A549 (cell line): Measurements from ENCODE around the gene ABCC2. TPM values are rescaled to one million over a fixed set of nuclear protein-coding genes. Genes with fewer than 3 reads are reported as not detected.

Source experiments
- ATAC-seq, 2 experiments: fragments of 200-7000 bp in 1 of 2; fragments of >200 bp in 1 of 2; cut with Nextera tagmentation in 1 of 2; cut with Tn5 transposase in 1 of 2; 3 replicates each; pipeline versions ENCODE4 v1.8.0 to v1.9.1; 2018 to 2020; ENCODE audit warnings: mild to moderate bottlenecking in 1 of 2, moderate library complexity in 1 of 2
- CTCF ChIA-PET: fragments of 300-600 bp; sonication (Branson Sonifier 250); formaldehyde crosslinking; extraction: SDS; loops from one replicate; lab custom pipeline; 2021; ENCODE audit warnings: antibody characterized with exemption, inconsistent platforms; lab: Yijun Ruan, JAX
- POLR2A ChIA-PET: fragments of 350-600 bp; formaldehyde crosslinking; extraction: SDS; loops from one replicate; lab custom pipeline; 2021; ENCODE audit warnings: antibody characterized with exemption, inconsistent platforms; lab: Yijun Ruan, JAX
- DNase-seq, 2 experiments: peaks; one replicate each; pipeline versions ENCODE4 v3.0.0 to v3.0.0-alpha.2; 2011 to 2016; ENCODE audit warnings: low read depth in 1 of 2, low spot score in 1 of 2
- FAIRE-seq: peaks from 2 replicates; lab custom pipeline; 2011; peaks lifted over from hg19 to GRCh38; lab: Jason Lieb, UNC
- H3K27ac ChIP-seq, 2 experiments: fragments of >200 bp; sonication (Bioruptor Twin); formaldehyde crosslinking; 3 replicates each; pipeline ENCODE4 v1.5.1; 2016 to 2017
- H3K4me1 ChIP-seq: fragments of >200 bp; sonication (Bioruptor Twin); formaldehyde crosslinking; 3 replicates; pipeline ENCODE4 v1.6.1; 2016
- H3K4me2 ChIP-seq: fragments of >200 bp; sonication (Bioruptor Twin); formaldehyde crosslinking; 3 replicates; pipeline ENCODE4 v1.6.1; 2016
- H3K4me3 ChIP-seq: fragments of >200 bp; sonication (Bioruptor Twin); formaldehyde crosslinking; 3 replicates; pipeline ENCODE4 v1.5.1; 2016
- H3K9me3 ChIP-seq: fragments of >200 bp; sonication (Bioruptor Twin); formaldehyde crosslinking; 3 replicates; pipeline ENCODE4 v1.6.1; 2016
- CBX2 ChIP-seq: fragments of 200-600 bp; sonication (generic); IDR thresholded peaks from 2 replicates; pipeline ENCODE4 v1.6.1; 2016; ENCODE audit warnings: low read depth, mild to moderate bottlenecking, borderline replicate concordance
- CHD2 ChIP-seq: fragments of 150-350 bp; IDR thresholded peaks from 2 replicates; pipeline ENCODE4 v1.6.1; 2014; ENCODE audit warnings: low read length; ENCODE audit not compliant: partially characterized antibody
- ELK1 ChIP-seq: fragments of 150-350 bp; IDR thresholded peaks from 2 replicates; pipeline ENCODE4 v1.6.1; 2014; ENCODE audit warnings: low read depth, mild to moderate bottlenecking, low read length
- HOXA7 ChIP-seq: fragments of 250-450 bp; sonication (Bioruptor Pico); IDR thresholded peaks from 2 replicates; pipeline ENCODE4 v1.5.0; 2020; ENCODE audit warnings: mild to moderate bottlenecking, moderate library complexity
- JUN ChIP-seq, 2 experiments: fragments of >200 bp; sonication (Bioruptor Twin); formaldehyde crosslinking; IDR thresholded peaks; 2 replicates in 1 of 2; 3 replicates in 1 of 2; pipeline ENCODE4 v1.6.1; 2016 to 2017
- JUNB ChIP-seq: fragments of >200 bp; sonication (Bioruptor Twin); formaldehyde crosslinking; IDR thresholded peaks from 2 replicates; pipeline ENCODE4 v1.6.1; 2016
- KDM5A ChIP-seq: fragments of 200-600 bp; sonication (generic); IDR thresholded peaks from 2 replicates; pipeline ENCODE4 v1.6.1; 2016; ENCODE audit warnings: antibody characterized with exemption, mild to moderate bottlenecking
- MAZ ChIP-seq: fragments of 150-350 bp; IDR thresholded peaks from 2 replicates; pipeline ENCODE4 v1.6.1; 2014; ENCODE audit warnings: antibody characterized with exemption, low read depth, low read length, borderline replicate concordance
- MYC ChIP-seq: IDR thresholded peaks from 2 replicates; pipeline ENCODE4 v1.6.1; 2012; ENCODE audit warnings: mild to moderate bottlenecking, inconsistent platforms, low read length, improper control_type of control experiment, borderline replicate concordance
- PHF8 ChIP-seq: fragments of 200-600 bp; sonication (generic); IDR thresholded peaks from 2 replicates; pipeline ENCODE4 v1.6.1; 2016; ENCODE audit warnings: low read depth, mild to moderate bottlenecking, antibody characterized with exemption, moderate library complexity, borderline replicate concordance
- RAD21 ChIP-seq, 2 experiments: fragments of >200 bp in 1 of 2; sonication (Bioruptor Twin) in 1 of 2; formaldehyde crosslinking in 1 of 2; IDR thresholded peaks in 1 of 2; conservative IDR thresholded peaks in 1 of 2; 2 replicates in 1 of 2; 3 replicates in 1 of 2; pipeline ENCODE4 v1.6.1; 2012 to 2018; ENCODE audit warnings: inconsistent platforms in 1 of 2
- RNF2 ChIP-seq: fragments of 200-600 bp; sonication (generic); IDR thresholded peaks from 2 replicates; pipeline ENCODE4 v1.6.1; 2016; ENCODE audit warnings: low read depth, mild to moderate bottlenecking, antibody characterized with exemption, moderate library complexity, borderline replicate concordance
- TP53 ChIP-seq: fragments of 250-450 bp; sonication (Bioruptor Pico); IDR thresholded peaks from 2 replicates; pipeline ENCODE4 v1.5.0; 2021; ENCODE audit warnings: mild to moderate bottlenecking, moderate library complexity
- ZSCAN20 ChIP-seq: fragments of 250-450 bp; sonication (Bioruptor Pico); IDR thresholded peaks from 2 replicates; pipeline ENCODE4 v1.8.0; 2022; ENCODE audit warnings: mild to moderate bottlenecking, moderate library complexity
- WGBS: methylation state at CpG from one replicate; pipeline ENCODE4 v1.1.6; 2017; ENCODE audit errors: missing lambda C conversion rate; 5-methylcytosine and 5-hydroxymethylcytosine counted together
- polyA plus RNA-seq, 4 experiments: library from polyadenylated mRNA; depleted of rRNA in 3 of 4; stranded (reverse); fragments of >200 nt; fragmentation: RNase III in 1 of 4; extraction: RNeasy Plus Mini Kit Qiagen cat#74134 plus additional on column Dnase treatment in 1 of 4; gene quantifications; 2 replicates in 3 of 4; 3 replicates in 1 of 4; pipeline ENCODE4 v1.2.3, GENCODE V29; 2011 to 2017
- TF ChIP-seq, protein P1 (sequence below): IDR thresholded peaks from 2 replicates; pipeline ENCODE4 v1.6.1; 2012

Gene ABCC2
- polyA plus RNA-seq, 2 of the 4 experiments (the other 2 are of a cell fraction): 192 to 369 TPM

GRCh38 chr10:99808270-99808669 is 25.8 kb downstream of the ABCC2 start (continued):
- no peak for TF ChIP-seq PHF8
- TF ChIP-seq RNF2: no peak

- Histone ChIP-seq H3K27ac (peak overlapping the region in 1 of 2 experiments; percentile 13; a peak in 1 of 6 replicates), H3K9me3 (no peaks in the 10 kb centered on the region), H3K4me3 (no peak overlapping the region), H3K4me1 (peaks cover 11% of the 10 kb centered on the region; the same call in 1 of the 3 replicates), H3K4me2 (no peak overlapping the region)
- CTCF ChIA-PET: interaction anchor here (1.4 kb wide), 1 partner anchor 10 kb away, joined by 7 read pairs; no protein-coding TSS in a partner anchor
- no peak for DNase-seq
- ATAC-seq: no peak
- POLR2A ChIA-PET: interaction anchor here (0.5 kb wide), 1 partner anchor 65 kb away, joined by 6 read pairs; no protein-coding TSS in a partner anchor
- no peak for FAIRE-seq
- 100% methylated on average over 2 of the region's 2 CpGs for WGBS
- TF ChIP-seq RAD21 (conservative IDR thresholded peaks at IDR 0.05 in 1 of 2, IDR thresholded peaks at IDR 0.05 in 1 of 2) (no peak), HOXA7 (no peak), CBX2 (no peak), JUN (IDR thresholded peaks at IDR 0.05) (0 out of 5 replicates have a peak, but pooled peaks of 1 of the 2 experiments have one; percentile 15)
- TF ChIP-seq, all 56 proteins: peak for 1
Measured at GRCh38 chr10:99809481-99809880, 27.0 kb downstream of the ABCC2 start.

GRCh38 chr10:99809931-99810615 is 27.6 kb downstream of the ABCC2 start:
- ChIA-PET POLR2A (interaction anchor here (0.5 kb wide), 1 partner anchor 65 kb away, joined by 6 read pairs; no protein-coding TSS in a partner anchor), CTCF (interaction anchor here (1.4 to 1.6 kb wide), 2 partner anchors 11 to 22 kb away, joined by 7 to 9 read pairs; no protein-coding TSS in a partner anchor)
- DNase-seq: no peak
- WGBS: 93% methylated on average over 7 of the region's 7 CpGs
- H3K4me3 ChIP-seq: no peak overlapping the region
- ATAC-seq: no peak
- no peak overlapping the region; a peak in 1 of 6 replicates for H3K27ac ChIP-seq
- TF ChIP-seq MYC (no peak), TP53 (CRISPR knock-in tag) (no peak), CHD2 (no peak), MAZ (no peak), ELK1 (no peak), RNF2 (no peak), CBX2 (no peak), JUNB (no peak)
- TF ChIP-seq, protein P1, sequence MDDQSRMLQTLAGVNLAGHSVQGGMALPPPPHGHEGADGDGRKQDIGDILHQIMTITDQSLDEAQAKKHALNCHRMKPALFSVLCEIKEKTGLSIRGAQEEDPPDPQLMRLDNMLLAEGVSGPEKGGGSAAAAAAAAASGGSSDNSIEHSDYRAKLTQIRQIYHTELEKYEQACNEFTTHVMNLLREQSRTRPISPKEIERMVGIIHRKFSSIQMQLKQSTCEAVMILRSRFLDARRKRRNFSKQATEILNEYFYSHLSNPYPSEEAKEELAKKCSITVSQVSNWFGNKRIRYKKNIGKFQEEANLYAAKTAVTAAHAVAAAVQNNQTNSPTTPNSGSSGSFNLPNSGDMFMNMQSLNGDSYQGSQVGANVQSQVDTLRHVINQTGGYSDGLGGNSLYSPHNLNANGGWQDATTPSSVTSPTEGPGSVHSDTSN: no peak
- no peaks in the 10 kb centered on the region for H3K9me3 ChIP-seq
- H3K4me1 ChIP-seq: peaks cover 6% of the 10 kb centered on the region; the same call in 1 of the 3 replicates
- no peak overlapping the region for H3K4me2 ChIP-seq
- no peak for FAIRE-seq

DNA sequence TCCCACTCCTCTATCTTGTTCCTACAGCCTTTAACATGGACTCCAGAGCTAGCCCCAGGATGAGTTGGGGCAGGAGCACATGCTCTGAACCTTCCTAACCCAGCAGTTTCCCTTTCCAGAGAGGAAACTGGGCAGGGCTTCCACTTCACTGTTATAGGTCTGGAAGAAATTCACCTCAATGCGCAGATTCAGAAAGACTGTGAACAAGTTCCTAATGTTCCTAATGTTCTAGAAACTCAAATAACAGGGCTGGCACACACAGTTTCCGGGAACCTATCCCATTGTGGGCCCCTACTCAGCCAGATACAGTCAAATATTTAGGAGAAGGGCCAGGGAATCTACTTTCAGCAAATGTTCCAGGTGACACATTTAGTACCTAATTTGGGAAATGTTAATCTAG is 29.7 kb downstream of the ABCC2 start:
- H3K9me3 ChIP-seq: no peaks in the 10 kb centered on the region
- no peak for TF ChIP-seq ELK1
- no peak for TF ChIP-seq ZSCAN20 (CRISPR knock-in tag)
- TF ChIP-seq KDM5A: no peak
- no peak for FAIRE-seq
- 93% methylated on average over 2 of the region's 2 CpGs for WGBS
- ATAC-seq: 0 out of 6 replicates have a peak, but pooled peaks of 1 of the 2 experiments have one; percentile 17
- H3K4me1 ChIP-seq: peaks cover 6% of the 10 kb centered on the region; the same call in 1 of the 3 replicates
- H3K27ac ChIP-seq: 0 out of 6 replicates have a peak overlapping the region, but pooled peaks of 1 of the 2 experiments have one; percentile 12
- no peak overlapping the region for H3K4me3 ChIP-seq
- no peak overlapping the region for H3K4me2 ChIP-seq
- DNase-seq: no peak
- CTCF ChIA-PET: interaction anchor here (3.2 kb wide), 1 partner anchor 8 kb away, joined by 8 read pairs; no protein-coding TSS in a partner anchor
- POLR2A ChIA-PET: interaction anchor here (1.0 kb wide), 1 partner anchor 23 kb away, joined by 3 read pairs; no protein-coding TSS in a partner anchor
